ENCODE data around the gene GALNS.
"Not testable (repeated sequence)": the region's sequence is repeated elsewhere in the genome, so short reads cannot be mapped to it uniquely, and the experiment has no call there.

GALNS gene

DNA sequence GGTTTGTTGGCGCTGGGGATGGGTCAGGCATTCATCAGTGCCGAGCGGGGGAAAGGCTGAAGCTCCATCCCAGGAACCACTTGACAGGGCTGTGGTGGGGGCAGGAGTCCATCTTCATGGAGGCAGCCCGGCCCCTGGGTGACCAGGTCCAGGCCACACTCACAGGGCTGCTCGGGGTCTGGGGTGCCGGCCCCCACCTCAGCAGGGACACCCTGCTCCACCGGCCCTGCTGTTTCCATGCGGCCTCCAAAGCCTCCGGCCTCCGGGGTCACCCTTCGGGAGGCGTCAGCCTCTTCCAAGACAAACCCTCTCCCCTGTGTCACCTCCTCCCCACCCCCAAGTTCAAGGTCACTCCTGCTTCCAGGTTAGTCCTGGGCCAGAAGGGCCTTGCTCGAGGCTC, 22.1 kb downstream of the GALNS start:
- no peaks in the 10 kb centered on the region for H3K9me3 ChIP-seq (ENCODE audit: control insufficient read depth, insufficient read depth, low read length)
- H3K9ac ChIP-seq (ENCODE audit: low read depth, low read length), result no peak overlapping the region
- H3K36me3 ChIP-seq (ENCODE audit: insufficient read depth, low read length), result no peaks in the 10 kb centered on the region
- no peaks in the 10 kb centered on the region for H3K4me1 ChIP-seq (ENCODE audit: insufficient read depth, low read length)

DNA sequence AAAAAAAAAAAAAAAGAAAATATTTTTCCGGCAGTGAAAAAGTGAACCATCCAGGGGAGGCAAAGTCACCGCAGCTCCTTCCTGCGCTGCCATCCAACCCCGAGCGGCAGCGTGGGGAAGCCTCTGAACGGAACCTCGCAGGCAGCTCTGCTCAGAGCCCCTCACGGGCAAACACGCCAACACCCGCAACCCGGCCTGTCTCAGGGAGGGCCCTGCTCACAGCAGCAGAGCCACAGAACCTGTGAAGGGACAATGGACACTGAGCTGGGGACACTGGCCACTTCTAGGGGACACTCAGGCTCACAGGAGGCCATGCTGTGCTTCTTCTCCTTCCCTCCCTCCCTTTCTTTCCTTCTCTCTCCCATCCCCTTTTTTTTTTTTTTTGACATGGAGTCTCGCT, 23.7 kb downstream of the GALNS start:
- Histone ChIP-seq H3K36me3 (ENCODE audit: insufficient read depth, low read length) (no peaks in the 10 kb centered on the region), H3K4me1 (ENCODE audit: insufficient read depth, low read length) (no peaks in the 10 kb centered on the region), H3K9ac (ENCODE audit: low read depth, low read length) (no peak overlapping the region), H3K9me3 (ENCODE audit: control insufficient read depth, insufficient read depth, low read length) (no peaks in the 10 kb centered on the region)

DNA sequence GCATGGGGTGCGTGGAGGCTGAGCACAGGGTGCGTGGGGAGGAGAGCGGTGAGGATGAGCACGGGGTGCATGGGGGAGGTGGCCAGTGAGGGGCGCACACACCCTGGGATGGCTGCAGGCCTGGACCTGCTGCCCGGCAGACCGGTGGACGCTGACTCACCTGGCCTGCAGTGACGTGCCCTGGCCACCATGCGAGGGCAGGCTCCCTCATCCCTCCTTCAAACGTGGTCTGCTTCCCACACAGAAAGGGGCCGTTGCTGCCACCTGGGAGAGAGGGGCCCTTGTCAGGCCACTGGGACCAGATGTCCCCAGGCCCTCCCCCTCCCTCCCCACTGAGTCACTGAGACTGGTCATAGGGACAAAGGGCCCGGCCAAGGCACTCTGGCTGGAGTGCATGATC, 24.9 kb downstream of the GALNS start:
- no peaks in the 10 kb centered on the region for H3K36me3 ChIP-seq (ENCODE audit: insufficient read depth, low read length)
- H3K4me1 ChIP-seq (ENCODE audit: insufficient read depth, low read length), result no peaks in the 10 kb centered on the region
- no peak overlapping the region for H3K9ac ChIP-seq (ENCODE audit: low read depth, low read length)
- no peaks in the 10 kb centered on the region for H3K9me3 ChIP-seq (ENCODE audit: control insufficient read depth, insufficient read depth, low read length)

DNA sequence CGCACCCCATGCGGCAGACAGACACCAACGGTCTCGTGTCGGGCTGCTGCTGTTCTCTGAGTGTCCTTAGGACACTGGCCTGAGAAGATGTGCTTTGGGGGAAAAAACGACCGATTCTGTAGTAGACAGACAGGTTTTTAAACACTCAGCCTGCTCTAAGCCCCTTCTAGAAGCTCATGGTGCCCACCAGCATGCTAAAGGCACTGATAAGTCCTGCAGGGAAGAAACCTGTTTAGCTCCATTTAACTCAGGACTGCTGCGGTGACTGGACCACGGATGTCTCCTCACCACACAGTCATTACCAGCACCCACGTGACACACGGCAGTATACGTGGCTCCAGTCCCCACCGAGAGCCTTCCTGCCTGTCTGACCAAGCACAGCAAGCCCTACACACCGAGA, 26.0 kb downstream of the GALNS start:
- Histone ChIP-seq H3K4me1 (ENCODE audit: insufficient read depth, low read length) (no peaks in the 10 kb centered on the region), H3K9me3 (ENCODE audit: control insufficient read depth, insufficient read depth, low read length) (no peaks in the 10 kb centered on the region), H3K9ac (ENCODE audit: low read depth, low read length) (no peak overlapping the region), H3K36me3 (ENCODE audit: insufficient read depth, low read length) (no peaks in the 10 kb centered on the region)

- H3K4me1 ChIP-seq (ENCODE audit: insufficient read depth, low read length), result no peaks in the 10 kb centered on the region
- no peaks in the 10 kb centered on the region for H3K36me3 ChIP-seq (ENCODE audit: insufficient read depth, low read length)
- H3K9ac ChIP-seq (ENCODE audit: low read depth, low read length), result no peak overlapping the region
- H3K9me3 ChIP-seq (ENCODE audit: control insufficient read depth, insufficient read depth, low read length), result no peaks in the 10 kb centered on the region
Observed at GRCh38 chr16:88830258-88830657, 26.5 kb downstream of the GALNS start.

DNA sequence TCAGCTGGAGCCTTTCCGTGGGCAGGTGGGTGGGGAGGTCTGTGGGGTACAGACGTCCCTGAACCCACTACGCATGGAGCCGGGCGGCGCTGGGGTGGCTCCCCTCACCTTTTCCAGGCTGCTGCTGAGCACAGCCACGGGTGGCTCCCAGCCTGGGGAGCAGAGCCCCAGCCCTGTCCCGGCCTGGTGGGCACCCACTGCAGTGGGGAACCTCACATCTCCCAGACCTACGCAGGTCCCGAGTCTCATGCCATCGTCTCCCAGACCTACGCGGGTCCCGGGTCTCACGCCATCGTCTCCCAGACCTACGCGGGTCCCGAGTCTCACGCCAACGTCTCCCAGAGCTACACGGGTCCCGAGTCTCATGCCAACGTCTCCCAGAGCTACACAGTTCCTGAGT, 28.0 kb downstream of the GALNS start:
- Histone ChIP-seq H3K9ac (ENCODE audit: low read depth, low read length) (no peak overlapping the region), H3K9me3 (ENCODE audit: control insufficient read depth, insufficient read depth, low read length) (no peaks in the 10 kb centered on the region), H3K4me1 (ENCODE audit: insufficient read depth, low read length) (no peaks in the 10 kb centered on the region), H3K36me3 (ENCODE audit: insufficient read depth, low read length) (no peaks in the 10 kb centered on the region; the same call in 1 of the 2 replicates)

GRCh38 chr16:88827727-88828126, 29.0 kb downstream of the GALNS start:
- H3K4me1 ChIP-seq (ENCODE audit: insufficient read depth, low read length), result no peaks in the 10 kb centered on the region
- no peaks in the 10 kb centered on the region; the same call in 1 of the 2 replicates for H3K36me3 ChIP-seq (ENCODE audit: insufficient read depth, low read length)
- H3K9ac ChIP-seq (ENCODE audit: low read depth, low read length), result no peak overlapping the region
- no peaks in the 10 kb centered on the region for H3K9me3 ChIP-seq (ENCODE audit: control insufficient read depth, insufficient read depth, low read length)

GRCh38 chr16:88826070-88826840, 30.5 kb downstream of the GALNS start:
- H3K4me1 ChIP-seq (ENCODE audit: insufficient read depth, low read length), result no peaks in the 10 kb centered on the region
- H3K36me3 ChIP-seq (ENCODE audit: insufficient read depth, low read length), result no peaks in the 10 kb centered on the region; the same call in 1 of the 2 replicates
- H3K9me3 ChIP-seq (ENCODE audit: control insufficient read depth, insufficient read depth, low read length), result no peaks in the 10 kb centered on the region
- H3K9ac ChIP-seq (ENCODE audit: low read depth, low read length), result no peak overlapping the region

- H3K9me3 ChIP-seq (ENCODE audit: control insufficient read depth, insufficient read depth, low read length), result no peaks in the 10 kb centered on the region
- no peaks in the 10 kb centered on the region; the same call in 1 of the 2 replicates for H3K36me3 ChIP-seq (ENCODE audit: insufficient read depth, low read length)
- no peaks in the 10 kb centered on the region for H3K4me1 ChIP-seq (ENCODE audit: insufficient read depth, low read length)
Observed at GRCh38 chr16:88825146-88825545, 31.6 kb downstream of the GALNS start.

DNA sequence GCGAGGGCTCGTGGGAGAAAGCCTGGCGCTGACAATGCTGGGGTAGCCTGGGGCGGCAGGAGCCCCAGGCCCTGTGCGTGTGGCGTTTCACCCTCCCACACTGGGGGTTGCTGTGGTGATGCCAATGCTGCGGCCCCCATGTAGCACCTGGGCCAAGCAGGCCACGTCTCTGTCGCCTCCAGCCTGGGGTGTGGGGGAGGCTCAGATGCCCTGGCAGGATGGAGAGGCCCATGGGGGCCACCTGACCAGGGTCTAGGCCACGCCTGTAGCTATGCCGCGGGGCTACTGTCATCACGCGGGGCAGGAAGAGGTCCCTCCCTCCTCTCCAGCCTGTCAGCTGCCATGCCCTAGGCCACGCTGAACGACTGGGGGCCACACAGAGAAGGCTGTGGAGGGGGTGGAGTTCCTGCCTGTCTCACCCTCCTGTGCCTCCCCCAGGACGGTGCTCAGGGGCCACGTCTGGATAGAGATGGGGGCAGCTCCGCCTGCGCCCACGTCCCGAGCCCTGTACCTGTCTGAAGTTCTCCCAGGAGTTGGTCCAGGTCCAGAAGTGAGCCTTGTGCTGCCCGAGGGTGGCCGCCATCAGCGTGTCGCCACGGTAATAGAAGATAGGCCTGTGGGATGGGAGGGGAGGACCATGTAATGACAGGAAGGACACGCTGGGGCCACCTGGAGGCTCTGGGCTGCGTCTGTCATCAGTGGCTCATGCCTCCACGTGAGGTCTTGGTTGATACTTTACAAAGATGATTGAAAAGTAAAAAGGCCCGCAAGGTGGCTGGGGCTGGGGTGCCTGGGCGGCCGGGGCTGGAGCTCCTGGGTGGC, 32.3 kb downstream of the GALNS start:
- Histone ChIP-seq H3K36me3 (ENCODE audit: insufficient read depth, low read length) (no peaks in the 10 kb centered on the region; the same call in 1 of the 2 replicates), H3K9me3 (ENCODE audit: control insufficient read depth, insufficient read depth, low read length) (no peaks in the 10 kb centered on the region), H3K9ac (ENCODE audit: low read depth, low read length) (no peak overlapping the region), H3K4me1 (ENCODE audit: insufficient read depth, low read length) (no peaks in the 10 kb centered on the region)

More at GRCh38 chr16:88825146-88825545, 31.6 kb downstream of the GALNS start:
- H3K9ac ChIP-seq (ENCODE audit: low read depth, low read length), result no peak overlapping the region

- H3K9me3 ChIP-seq (ENCODE audit: control insufficient read depth, insufficient read depth, low read length); H3K36me3 ChIP-seq (ENCODE audit: insufficient read depth, low read length): not testable (repeated sequence)
Observed at GRCh38 chr16:88823646-88824045, 33.1 kb downstream of the GALNS start.

GRCh38 chr16:88822281-88823040, 34.3 kb downstream of the GALNS start:
- no peaks in the 10 kb centered on the region; the same call in 1 of the 2 replicates for H3K36me3 ChIP-seq (ENCODE audit: insufficient read depth, low read length)
- H3K9ac ChIP-seq (ENCODE audit: low read depth, low read length), result no peak overlapping the region
- no peaks in the 10 kb centered on the region for H3K9me3 ChIP-seq (ENCODE audit: control insufficient read depth, insufficient read depth, low read length)
- no peaks in the 10 kb centered on the region; the same call in 1 of the 2 replicates for H3K4me1 ChIP-seq (ENCODE audit: insufficient read depth, low read length)

More at GRCh38 chr16:88823646-88824045, 33.1 kb downstream of the GALNS start:
- not testable (repeated sequence) for H3K4me1 ChIP-seq (ENCODE audit: insufficient read depth, low read length); H3K9ac ChIP-seq (ENCODE audit: low read depth, low read length)

GRCh38 chr16:88821168-88821850, 35.4 kb downstream of the GALNS start:
- no peak overlapping the region for H3K9ac ChIP-seq (ENCODE audit: low read depth, low read length)
- no peaks in the 10 kb centered on the region; the same call in 1 of the 2 replicates for H3K4me1 ChIP-seq (ENCODE audit: insufficient read depth, low read length)
- no peaks in the 10 kb centered on the region for H3K9me3 ChIP-seq (ENCODE audit: control insufficient read depth, insufficient read depth, low read length)
- no peaks in the 10 kb centered on the region; the same call in 1 of the 2 replicates for H3K36me3 ChIP-seq (ENCODE audit: insufficient read depth, low read length)

Measured in ES-I3 (cell line).